ENCODE results near the gene CFAP410. TPM values are rescaled to one million over a fixed set of nuclear protein-coding genes. Genes with fewer than 3 reads are reported as not detected.

The CFAP410 gene
- polyA plus RNA-seq, 1 of the 3 experiments (the other 2 are of a cell fraction), result 18.0 TPM

- no peak overlapping the region for H3K4me2 ChIP-seq
- no peak overlapping the region for H3K9ac ChIP-seq
- ChIA-PET POLR2A (no interaction called here), CTCF (interaction anchor here (0.8 to 0.9 kb wide), 2 partner anchors 14 to 16 kb away, joined by 4 to 5 read pairs; no protein-coding TSS in a partner anchor)
- no peaks in the 10 kb centered on the region for H4K20me1 ChIP-seq (ENCODE audit: insufficient read depth)
- WGBS (ENCODE audit: low lambda C conversion rate), result 95% methylated on average over 15 of the region's 25 CpGs
- no peak overlapping the region for H3K4me3 ChIP-seq (ENCODE audit: low read depth in 2 of 2, low read length in 1 of 2)
- H3K36me3 ChIP-seq (replicated peaks in 1 of 2; ENCODE audit: control insufficient read depth in 1 of 2, insufficient read depth in 2 of 2, low read length in 1 of 2), result peaks cover 0 to 44% of the 10 kb centered on the region in 2 experiments
- no peaks in the 10 kb centered on the region for H3K79me2 ChIP-seq (ENCODE audit: insufficient read depth)
- H3F3A ChIP-seq (replicated peaks; ENCODE audit: insufficient read depth), result no peaks in the 10 kb centered on the region
- TF ChIP-seq YY1 (IDR thresholded peaks at IDR 0.05; ENCODE audit: low read depth), result no peak
- no peak for TF ChIP-seq MXI1 (IDR thresholded peaks at IDR 0.05; ENCODE audit: low read depth, low read length)
- TF ChIP-seq GABPA (IDR thresholded peaks at IDR 0.05; ENCODE audit: low read depth), result no peak
- no peak for TF ChIP-seq RCOR1 (IDR thresholded peaks at IDR 0.05; ENCODE audit: low read length)
- no peak for TF ChIP-seq SMC3 (IDR thresholded peaks at IDR 0.05; ENCODE audit: low read depth, low read length)
- no peak for TF ChIP-seq FOXM1 (IDR thresholded peaks at IDR 0.05; ENCODE audit: low read depth)
- no peak for TF ChIP-seq RXRA (IDR thresholded peaks at IDR 0.05; ENCODE audit: borderline replicate concordance, low read depth)
- DNase-seq, result no peak
- H2AFZ ChIP-seq (ENCODE audit: low read depth), result no peak overlapping the region
- no peaks in the 10 kb centered on the region for H3K27me3 ChIP-seq (ENCODE audit: insufficient read depth)
- no peak overlapping the region for H3K27ac ChIP-seq (ENCODE audit: low read depth in 2 of 2, low read length in 1 of 2)
- no peaks in the 10 kb centered on the region for H3K9me3 ChIP-seq
- H3K9me2 ChIP-seq, result no peaks in the 10 kb centered on the region
- no peaks in the 10 kb centered on the region for H3K4me1 ChIP-seq (ENCODE audit: control insufficient read depth in 1 of 2, insufficient read depth in 2 of 2, low read depth in 1 of 2, low read length in 1 of 2)
These were observed 20.5 kb downstream of the CFAP410 start for GRCh38 chr21:44318489-44319285.

GRCh38 chr21:44317871-44318270, 21.3 kb downstream of the CFAP410 start:
- Histone ChIP-seq H3F3A (replicated peaks; ENCODE audit: insufficient read depth) (no peaks in the 10 kb centered on the region), H3K27me3 (ENCODE audit: insufficient read depth) (no peaks in the 10 kb centered on the region), H3K4me2 (no peak overlapping the region), H4K20me1 (ENCODE audit: insufficient read depth) (no peaks in the 10 kb centered on the region), H3K4me1 (ENCODE audit: control insufficient read depth in 1 of 2, insufficient read depth in 2 of 2, low read depth in 1 of 2, low read length in 1 of 2) (no peaks in the 10 kb centered on the region), H2AFZ (ENCODE audit: low read depth) (no peak overlapping the region), H3K9ac (no peak overlapping the region), H3K9me2 (no peaks in the 10 kb centered on the region), H3K27ac (ENCODE audit: low read depth in 2 of 2, low read length in 1 of 2) (no peak overlapping the region), H3K79me2 (ENCODE audit: insufficient read depth) (no peaks in the 10 kb centered on the region), H3K36me3 (replicated peaks in 1 of 2; ENCODE audit: control insufficient read depth in 1 of 2, insufficient read depth in 2 of 2, low read length in 1 of 2) (peaks cover 0 to 46% of the 10 kb centered on the region in 2 experiments), H3K9me3 (no peaks in the 10 kb centered on the region), H3K4me3 (ENCODE audit: low read depth in 2 of 2, low read length in 1 of 2) (no peak overlapping the region)
- WGBS (ENCODE audit: low lambda C conversion rate), result 94% methylated on average over 19 of the region's 22 CpGs
- no peak for TF ChIP-seq CHD2 (IDR thresholded peaks at IDR 0.05; ENCODE audit: low read length, partially characterized antibody)
- TF ChIP-seq POLR2AphosphoS5 (IDR thresholded peaks at IDR 0.05; ENCODE audit: low read depth, low read length), result no peak
- no peak for TF ChIP-seq MXI1 (IDR thresholded peaks at IDR 0.05; ENCODE audit: low read depth, low read length)
- no peak for TF ChIP-seq ZBTB33 (IDR thresholded peaks at IDR 0.05; ENCODE audit: borderline replicate concordance, low read depth)
- no peak for TF ChIP-seq EP300 (IDR thresholded peaks at IDR 0.05; ENCODE audit: borderline replicate concordance in 1 of 2, low read depth in 1 of 2, low read length in 1 of 2)
- CTCF ChIA-PET, result no interaction called here
- no peak for DNase-seq
- POLR2A ChIA-PET, result no interaction called here
